HG03135 (cell line): ENCODE data around the gene MED12L.

Experiments
- ATAC-seq: cut with Tn5 transposase; IDR thresholded peaks from one replicate; pipeline ENCODE4 v1.9.1; 2021; ENCODE audit warnings: mild to moderate bottlenecking, moderate library complexity; ENCODE audit not compliant: unreplicated experiment

MED12L gene

DNA sequence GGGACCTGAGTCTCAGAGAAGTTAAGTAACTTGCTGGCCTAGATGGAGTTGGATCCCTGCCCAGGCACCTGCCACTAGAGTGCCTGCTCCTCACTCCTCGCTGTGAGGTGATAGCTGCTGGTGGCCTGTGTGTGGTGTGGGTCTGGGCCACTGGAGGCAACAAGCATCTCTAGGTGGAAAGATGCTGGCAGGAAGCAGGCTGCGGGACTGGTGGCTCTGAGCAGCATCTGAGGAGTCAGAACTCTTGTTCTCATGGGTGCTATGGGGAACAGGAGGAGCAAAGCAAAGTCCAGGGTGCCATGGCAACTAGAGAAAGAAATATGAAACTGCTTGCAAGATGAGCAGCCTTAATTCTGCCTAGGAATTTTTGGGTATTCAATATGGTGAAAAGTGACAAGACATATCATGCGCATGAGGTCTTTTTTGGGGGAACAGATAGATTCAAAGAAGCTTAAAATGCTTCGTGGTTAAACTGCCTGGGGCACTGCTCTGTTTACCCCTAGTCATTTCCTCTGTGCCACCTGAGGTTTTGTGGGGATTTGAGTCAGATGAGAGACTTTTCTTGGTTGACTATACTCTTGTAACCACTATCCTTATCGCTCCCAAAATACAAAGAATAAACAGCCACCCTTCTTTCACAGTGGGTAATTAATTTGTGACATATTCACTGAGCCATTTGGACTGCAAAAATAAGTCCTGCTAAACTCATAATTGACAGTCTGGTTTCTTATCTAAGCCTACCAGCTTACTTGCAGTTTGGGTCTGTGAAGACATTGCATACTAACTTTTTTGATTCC is 50.3 kb downstream of the MED12L start:
- peak; percentile 65 for ATAC-seq

DNA sequence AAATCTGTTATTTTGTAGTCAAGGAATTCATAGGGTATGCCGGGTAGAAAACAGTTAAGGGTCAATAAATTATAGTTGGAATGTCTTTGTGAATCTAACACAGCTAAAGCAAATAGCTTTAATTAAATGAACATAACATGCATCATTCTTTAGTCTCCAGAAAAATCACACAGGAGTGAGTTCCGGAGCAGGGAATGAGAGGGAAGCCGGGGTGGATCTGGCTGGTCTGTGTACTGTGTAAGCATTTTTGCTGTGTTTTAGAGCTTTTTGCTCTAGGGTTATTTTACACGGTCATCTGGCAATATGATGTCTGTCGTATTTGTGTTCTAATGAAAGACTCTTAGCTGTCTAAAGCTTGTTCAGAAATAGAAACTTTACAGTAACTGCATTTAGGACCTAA is 57.5 kb downstream of the MED12L start:
- ATAC-seq = no peak

DNA sequence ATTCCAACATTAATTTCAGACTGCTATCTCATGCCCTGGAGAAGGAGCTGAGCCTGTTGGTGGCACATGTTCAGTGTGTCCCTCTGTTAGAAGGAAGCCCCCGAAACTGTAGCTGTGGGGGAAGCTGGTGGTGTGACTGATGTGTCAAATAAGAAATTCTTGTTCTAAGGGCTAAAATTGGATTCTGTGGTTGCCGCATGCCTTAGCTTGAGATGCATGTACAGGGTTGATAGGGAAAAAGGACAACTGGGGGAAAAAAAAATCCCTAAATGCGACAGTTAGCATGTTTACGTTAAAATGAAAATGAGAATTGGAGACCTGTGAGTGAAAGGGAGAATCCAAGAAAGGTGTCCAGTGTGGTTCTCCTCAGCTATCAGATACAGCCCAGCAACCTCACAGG is 58.6 kb downstream of the MED12L start:
- no peak for ATAC-seq

DNA sequence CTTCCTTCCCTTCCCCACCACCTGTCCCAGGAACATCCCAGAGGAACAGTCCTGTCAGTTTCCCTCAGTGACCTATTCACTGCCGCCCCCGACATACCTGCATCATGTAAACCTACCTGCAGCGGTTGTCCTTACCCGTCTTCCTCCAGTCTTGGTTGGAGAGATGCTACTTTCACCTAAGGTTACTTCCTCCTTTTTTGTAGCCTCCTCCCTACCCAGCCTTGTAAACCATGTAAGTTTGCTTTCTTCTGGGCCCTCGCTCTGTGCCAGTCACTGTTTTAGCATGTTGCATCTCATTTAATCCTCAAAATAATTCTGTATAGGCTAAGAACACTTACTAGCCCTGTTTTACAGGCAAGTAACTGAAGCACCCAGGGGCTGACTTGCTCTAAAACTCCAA is 59.3 kb downstream of the MED12L start:
- ATAC-seq = no peak

DNA sequence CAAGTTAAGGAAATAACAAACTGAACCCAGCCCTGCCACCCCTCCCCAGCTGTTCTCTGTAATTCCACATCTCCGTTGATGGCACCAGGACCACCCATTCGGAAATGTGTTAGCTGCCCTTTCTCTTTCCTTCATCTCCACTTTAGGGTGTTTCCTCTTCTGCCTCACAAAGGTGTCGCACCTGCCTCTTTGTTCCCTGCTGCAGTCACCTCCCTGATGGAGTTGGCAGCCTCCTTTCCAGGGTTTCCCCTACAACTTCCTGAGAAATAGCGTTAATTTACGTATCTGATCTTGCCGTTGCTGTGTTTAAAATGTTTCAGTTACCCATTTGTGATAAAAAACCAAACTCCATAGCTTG is 60.2 kb downstream of the MED12L start:
- no peak for ATAC-seq

DNA sequence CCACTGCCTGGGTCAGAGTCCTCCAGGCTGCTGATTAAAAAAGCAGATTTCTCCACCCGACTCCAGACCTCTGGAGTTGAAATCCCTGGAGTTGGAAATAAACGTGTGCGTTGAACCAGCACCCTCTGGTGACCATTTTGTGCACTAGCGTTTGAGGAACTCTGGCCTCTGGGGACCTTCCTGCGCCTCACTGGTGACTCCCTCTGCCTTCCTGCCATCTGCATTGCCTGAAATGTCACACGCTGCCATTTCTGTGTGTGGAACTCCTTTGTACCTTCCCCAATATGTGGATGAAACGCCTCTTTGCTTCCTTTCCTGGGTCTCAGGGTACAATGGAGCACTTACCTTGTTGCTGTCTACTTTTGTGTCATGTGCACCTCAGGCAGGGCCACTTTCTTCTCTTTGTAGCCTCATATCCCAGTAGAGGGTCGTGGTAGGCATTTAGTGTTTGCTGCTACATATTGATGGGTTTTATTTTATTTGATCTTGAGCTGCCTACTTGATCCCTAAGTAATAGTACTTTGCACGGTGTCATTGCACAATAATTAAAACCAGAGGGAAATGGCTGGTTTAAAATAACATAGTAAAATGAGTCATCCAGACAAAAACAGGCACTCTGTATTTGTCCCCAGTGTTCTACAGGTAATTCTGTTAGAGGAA is 60.7 kb downstream of the MED12L start:
- ATAC-seq = no peak

DNA sequence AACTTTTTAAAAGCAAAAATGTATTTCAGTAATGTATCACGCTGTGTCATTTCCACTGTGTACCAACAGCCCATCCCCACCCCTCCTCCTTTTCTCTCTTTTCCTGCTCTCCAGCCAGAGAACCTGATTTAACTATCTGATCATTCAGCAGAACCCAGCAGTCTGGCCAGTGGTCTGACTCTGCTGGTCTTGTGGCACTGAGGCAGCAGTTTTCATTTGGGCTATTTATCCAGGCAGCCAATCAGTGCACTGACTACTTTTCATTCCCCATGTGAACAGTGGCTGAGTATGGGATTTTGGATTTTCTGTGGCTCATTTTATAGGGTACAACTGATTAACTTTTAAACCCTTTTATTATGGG is 61.2 kb downstream of the MED12L start:
- ATAC-seq = no peak

DNA sequence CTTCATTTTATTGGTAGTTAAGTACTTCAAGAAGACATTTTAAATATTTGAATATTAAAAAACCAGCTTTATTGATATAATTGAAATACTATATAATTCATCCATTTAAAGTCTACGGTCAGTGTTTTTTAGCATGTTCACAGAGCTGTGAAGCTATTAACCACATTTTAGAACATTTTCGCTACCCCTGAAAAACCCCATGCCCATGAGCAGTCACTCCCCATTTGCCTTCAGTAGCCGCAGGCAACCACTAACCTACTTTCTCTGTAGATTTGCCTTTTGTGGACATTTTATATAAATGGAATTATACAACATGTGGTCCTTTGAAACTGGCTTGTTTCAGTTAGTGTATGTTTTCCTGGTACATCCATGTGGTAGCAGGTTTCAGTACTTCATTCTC is 61.8 kb downstream of the MED12L start:
- no peak for ATAC-seq

DNA sequence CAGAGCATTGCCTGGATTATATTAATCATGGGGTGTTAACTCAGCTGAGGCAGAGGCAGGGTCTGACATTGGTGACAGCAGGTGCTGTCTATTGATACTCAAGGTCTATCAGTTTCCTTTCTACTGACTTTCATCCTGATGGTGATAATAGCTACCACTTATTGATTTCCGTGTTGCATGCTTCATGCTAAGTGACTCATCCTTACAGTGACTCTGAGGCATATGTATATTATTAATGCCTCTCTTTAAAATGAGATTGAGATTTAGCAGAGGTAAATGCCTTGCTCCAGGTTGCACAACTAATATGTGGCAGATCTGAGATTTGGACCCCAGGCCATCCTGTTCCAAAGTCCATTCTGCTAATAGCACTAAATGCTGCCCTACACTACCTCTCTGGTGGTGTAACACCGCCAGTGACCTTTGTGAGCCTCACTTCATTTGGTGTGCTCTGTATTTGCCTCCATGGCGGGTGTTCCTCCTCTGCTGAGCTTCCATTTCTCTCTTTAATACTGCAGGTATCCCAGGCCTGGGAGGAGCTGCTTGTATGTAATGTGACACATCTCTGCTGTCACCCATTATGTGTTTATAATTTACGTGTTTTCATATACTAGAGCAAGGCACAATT is 67.1 kb downstream of the MED12L start:
- ATAC-seq = no peak

DNA sequence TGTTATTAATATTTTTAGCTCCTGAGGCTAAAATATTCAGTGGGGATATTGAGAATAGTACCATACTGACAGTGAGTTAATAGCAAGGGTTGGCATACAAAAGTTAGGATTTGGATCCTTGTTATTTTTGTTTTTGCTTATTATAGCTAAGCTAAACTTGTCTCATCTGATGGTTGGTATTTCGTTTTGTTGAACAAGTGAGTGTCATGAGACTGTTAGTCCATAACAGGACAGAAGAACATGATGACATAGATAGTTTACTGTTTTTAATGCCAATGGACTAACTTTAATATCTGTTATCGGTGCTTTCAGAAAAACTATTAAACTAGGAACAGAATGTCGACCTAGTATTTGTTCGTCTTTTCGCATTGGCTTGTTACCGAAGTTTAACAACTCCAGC is 69.1 kb downstream of the MED12L start:
- ATAC-seq = no peak

DNA sequence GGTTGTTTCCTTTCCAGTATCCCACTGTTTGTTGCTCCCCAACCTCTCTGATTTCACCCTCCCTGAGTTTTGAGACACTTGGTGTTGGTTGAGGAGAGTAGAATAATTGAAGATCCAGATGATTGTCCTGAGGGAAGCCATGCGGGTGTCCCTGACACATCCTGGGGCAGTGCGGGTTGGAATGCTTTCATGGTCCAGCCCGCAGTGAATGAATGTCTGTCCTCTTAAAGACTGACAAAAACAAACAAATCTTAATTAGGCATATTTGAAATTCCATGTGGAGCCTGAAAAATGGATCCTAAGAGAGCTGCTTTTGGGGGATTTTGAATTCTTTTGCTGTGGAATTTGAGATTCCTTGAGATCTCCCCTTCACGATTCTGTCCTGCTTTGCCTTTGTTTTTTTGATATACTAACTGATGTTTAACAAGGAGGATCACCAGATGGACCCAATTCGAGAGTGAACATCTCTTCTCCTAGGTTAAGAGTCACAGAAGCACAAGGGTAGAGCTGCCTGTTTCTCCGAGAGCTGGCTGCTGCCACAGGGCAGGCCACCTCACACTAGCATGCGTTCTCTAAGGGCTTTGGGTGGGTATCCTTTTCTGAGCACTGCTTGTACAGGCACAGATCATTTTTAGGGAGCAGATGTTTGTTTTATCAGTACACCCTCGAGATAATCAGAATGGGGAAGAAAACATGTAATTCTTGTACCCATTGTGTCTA is 70.1 kb downstream of the MED12L start:
- no peak for ATAC-seq

DNA sequence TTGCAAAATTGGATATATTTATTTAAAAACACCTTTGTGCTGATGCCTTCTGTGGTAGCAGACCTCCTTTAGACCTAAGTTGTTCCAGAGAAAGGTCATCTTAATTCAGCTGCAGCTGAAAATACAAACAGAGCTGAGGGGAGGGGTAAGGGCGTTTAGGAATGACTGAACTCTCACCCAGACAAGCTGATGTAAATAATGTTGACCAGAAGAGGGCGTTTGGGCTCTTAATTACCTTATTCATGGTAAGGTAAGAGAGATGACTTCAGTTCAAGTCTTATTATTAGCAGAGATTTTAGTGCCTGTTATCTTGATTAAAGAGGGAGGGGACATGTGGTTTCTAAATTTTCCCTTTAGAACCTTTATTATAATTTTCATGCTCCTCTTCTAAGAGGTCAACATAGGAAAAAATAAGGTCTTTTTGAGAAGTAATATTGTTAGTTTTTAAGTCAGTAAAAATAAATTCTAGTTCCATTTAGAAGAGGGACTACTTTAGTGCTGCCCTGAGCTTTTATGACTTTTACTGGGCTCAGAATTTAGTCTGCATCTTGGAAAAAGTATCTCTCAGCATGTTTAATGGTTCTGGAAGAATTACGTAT is 71.3 kb downstream of the MED12L start:
- peak; percentile 82 for ATAC-seq

DNA sequence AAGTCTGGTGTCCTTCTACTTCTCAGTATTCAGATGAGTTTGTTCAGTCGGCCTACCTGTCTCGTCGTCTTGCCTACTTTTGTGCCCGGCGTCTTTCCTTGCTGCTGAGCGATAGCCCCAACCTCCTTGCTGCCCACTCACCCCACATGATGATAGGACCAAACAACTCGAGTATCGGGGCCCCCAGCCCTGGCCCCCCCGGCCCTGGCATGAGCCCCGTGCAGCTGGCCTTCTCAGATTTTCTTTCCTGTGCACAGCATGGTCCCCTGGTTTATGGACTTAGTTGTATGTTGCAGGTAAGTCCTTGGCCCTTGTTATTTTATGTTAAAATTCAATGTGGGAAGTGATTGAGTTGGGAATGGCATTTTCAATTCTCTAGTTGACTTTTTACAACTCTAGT is 74.3 kb downstream of the MED12L start:
- ATAC-seq = no peak

DNA sequence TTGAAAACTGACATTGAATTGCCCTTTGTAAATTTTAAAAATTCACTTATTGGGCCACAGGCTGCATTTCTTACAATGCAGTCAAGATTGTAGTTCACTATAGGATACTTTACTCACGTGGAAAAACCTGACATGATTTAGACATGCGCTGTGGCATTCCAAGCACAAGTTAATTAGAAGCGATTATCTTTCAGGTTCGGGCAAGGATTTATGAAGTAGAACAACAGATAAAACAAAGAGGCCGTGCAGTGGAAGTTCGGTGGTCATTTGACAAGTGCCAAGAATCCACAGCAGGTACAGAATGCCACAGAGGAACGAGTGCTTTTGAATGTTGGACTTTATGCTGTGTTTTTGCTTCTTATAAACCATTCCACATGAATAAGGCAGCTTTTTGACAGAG is 79.8 kb downstream of the MED12L start:
- no peak for ATAC-seq

DNA sequence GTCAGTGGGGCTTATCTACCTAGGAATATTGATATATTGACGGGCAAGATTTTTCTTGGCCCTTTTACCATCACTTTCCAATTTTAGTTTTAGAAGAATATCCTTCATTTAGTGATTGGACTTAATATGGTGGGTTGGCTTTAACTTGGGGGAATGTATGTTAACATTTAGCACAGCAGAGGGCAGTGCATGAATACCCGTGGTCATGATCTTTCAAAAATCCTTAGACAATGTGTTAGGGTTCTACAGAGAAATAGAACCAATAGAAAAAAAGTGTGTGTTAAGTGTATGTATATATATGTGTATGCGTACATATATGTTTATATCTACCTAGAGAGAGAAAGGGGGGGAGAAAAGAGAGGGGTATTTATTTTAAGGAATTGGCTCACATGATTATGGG is 80.7 kb downstream of the MED12L start:
- ATAC-seq = no peak

DNA sequence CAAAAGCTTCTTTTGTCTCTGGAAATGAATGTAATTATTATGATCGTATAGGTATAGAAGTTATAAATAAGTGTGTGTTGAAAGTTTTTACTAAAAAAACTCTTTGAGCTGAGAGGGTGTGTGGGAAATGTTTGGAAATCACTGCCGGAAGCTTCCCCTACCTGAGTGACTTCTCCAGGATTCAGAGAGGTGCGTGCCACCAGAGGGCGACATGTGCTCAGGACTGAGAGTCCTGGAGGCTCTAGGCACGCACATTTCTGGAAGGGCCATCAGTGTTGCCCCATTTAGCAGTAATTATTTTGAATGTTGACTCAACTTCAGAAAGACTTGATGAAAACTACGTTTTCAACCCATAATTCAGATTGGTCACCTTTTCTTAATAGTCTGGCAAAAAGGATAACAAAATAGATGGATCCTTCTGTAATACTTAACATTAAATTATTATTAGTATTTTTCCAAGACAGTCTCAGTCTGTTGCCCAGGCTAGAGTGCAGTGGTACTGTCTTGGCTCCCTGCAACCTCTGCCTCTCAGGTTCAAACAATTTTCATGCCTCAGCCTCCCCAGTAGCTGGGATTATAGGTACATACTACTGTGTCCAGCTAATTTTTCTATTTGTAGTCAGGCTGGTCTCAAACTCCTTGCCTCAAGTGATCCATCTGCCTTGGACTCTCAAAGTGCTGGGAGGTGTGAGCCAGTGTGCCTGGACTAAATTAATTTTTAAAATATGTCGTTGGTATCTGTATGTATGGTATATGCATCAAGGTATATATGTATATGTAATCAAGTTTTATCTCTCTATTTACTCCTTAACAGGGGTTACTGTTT is 83.0 kb downstream of the MED12L start:
- peak; percentile 46 for ATAC-seq

DNA sequence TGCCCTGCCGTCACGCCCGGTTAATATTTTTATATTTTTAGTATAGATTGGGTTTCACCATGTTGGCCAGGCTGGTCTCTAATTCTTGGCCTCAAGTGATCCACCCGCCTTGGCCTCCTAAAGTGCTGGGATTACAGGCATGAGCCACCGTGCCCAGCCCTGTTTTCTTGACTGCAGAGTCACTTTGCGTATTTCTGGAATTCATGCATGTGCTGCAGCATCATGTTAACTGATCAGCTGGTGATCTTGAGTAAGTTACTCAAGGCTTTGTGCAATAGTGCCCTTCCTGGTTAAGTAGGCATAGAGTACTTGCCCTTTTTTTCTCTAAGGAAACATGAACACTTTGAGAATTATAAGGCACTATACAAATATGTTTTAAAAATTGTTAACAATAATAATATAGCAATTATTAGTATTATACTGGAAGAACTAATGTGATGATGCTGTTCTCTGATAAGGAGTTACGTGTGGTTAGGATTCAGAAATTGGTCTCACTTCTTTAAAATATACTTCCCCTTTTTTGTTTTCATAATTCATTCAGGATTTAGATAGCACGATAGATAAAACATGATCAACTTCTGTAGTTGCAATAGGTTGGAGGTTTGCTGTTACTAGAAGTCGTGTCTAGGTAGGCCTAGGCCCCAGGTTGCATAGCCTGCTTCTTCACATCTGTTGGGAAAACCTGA is 83.9 kb downstream of the MED12L start:
- ATAC-seq = peak; percentile 48

DNA sequence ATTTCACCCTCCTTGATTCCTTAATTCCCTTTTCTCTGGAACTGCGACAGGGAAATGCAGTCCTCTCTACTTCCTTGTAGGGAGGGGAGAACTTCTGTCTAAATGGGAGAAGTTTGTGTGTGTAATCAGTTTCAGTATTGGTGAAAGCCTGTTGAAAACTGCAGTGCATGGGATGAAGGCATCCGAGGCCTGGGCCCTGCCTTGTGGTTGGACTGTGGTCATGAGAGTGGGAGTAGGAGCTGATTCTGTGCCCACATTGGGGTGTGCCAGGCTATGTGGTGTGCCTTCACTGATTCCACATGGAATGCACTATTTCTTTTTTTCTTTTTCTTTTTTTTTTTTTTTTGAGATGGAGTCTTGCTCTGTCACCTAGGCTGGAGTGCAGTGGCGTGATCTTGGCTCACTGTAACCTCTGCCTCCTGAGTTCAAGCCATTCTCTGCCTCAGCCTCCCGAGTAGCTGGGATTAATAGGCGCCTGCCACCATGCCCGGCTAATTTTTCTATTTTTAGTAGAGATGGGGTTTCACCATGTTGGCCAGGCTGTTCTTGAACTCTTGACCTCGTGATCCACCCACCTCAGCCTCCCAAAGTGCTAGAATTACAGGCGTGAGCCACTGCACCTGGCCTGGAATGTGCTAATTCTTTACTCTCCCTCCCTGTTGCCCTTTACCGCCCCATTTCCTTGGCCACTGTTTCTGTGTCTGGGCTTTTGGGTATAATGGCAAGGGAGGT is 84.7 kb downstream of the MED12L start:
- ATAC-seq = peak; percentile 18

DNA sequence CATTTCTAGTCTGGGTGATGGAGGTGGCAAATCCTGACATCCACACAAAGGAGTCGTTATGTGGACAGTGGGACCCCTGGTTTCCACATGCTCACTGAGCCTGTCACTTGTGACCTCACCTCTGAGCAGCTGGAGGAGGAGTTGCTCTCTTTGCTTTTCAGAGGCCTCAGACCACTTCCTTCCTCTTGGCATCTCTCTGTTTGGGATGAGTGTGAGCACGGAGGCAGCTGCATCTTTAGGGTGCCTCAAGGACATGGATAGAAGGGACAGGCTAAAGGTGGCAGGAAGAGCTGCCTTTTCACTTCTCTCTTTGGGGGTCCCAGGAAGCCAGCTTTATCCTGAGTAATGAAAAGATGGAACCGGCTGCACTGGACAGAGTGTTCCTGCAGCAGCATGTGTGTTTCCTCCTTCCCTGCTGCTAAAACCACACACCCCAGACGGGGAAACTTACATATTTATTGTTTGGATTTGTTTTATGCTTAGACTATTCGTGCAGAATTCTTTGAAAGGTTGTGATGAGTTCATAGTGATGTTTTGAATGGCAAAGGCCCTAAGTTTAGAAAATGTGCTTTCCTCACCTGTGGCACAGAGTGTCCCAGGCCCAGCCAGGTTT is 85.8 kb downstream of the MED12L start:
- ATAC-seq = peak; percentile 60
